ENCODE results near the gene CBFA2T3. TPM values are rescaled to one million over a fixed set of nuclear protein-coding genes. Genes with fewer than 3 reads are reported as not detected.

The CBFA2T3 gene
- total and polyA plus RNA-seq, 2 of the 13 experiments (the other 11 are each of a cell fraction or from before 2014, with no cell fraction given) = 0.05 TPM; not detected in 1

- TF ChIP-seq, protein P1, sequence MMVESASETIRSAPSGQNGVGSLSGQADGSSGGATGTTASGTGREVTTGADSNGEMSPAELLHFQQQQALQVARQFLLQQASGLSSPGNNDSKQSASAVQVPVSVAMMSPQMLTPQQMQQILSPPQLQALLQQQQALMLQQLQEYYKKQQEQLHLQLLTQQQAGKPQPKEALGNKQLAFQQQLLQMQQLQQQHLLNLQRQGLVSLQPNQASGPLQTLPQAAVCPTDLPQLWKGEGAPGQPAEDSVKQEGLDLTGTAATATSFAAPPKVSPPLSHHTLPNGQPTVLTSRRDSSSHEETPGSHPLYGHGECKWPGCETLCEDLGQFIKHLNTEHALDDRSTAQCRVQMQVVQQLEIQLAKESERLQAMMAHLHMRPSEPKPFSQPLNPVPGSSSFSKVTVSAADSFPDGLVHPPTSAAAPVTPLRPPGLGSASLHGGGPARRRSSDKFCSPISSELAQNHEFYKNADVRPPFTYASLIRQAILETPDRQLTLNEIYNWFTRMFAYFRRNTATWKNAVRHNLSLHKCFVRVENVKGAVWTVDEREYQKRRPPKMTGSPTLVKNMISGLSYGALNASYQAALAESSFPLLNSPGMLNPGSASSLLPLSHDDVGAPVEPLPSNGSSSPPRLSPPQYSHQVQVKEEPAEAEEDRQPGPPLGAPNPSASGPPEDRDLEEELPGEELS (CRISPR knock-in tag; IDR thresholded peaks at IDR 0.05) = no peak
- no peak for TF ChIP-seq SP5 (CRISPR knock-in tag; IDR thresholded peaks at IDR 0.05; ENCODE audit: borderline replicate concordance, low read depth)
- no peak for TF ChIP-seq HMGA1 (CRISPR knock-in tag; conservative IDR thresholded peaks at IDR 0.05)
- no peak for TF ChIP-seq SNAPC2 (CRISPR knock-in tag; IDR thresholded peaks at IDR 0.05)
- TF ChIP-seq, protein P2, sequence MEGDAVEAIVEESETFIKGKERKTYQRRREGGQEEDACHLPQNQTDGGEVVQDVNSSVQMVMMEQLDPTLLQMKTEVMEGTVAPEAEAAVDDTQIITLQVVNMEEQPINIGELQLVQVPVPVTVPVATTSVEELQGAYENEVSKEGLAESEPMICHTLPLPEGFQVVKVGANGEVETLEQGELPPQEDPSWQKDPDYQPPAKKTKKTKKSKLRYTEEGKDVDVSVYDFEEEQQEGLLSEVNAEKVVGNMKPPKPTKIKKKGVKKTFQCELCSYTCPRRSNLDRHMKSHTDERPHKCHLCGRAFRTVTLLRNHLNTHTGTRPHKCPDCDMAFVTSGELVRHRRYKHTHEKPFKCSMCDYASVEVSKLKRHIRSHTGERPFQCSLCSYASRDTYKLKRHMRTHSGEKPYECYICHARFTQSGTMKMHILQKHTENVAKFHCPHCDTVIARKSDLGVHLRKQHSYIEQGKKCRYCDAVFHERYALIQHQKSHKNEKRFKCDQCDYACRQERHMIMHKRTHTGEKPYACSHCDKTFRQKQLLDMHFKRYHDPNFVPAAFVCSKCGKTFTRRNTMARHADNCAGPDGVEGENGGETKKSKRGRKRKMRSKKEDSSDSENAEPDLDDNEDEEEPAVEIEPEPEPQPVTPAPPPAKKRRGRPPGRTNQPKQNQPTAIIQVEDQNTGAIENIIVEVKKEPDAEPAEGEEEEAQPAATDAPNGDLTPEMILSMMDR (CRISPR knock-in tag; IDR thresholded peaks at IDR 0.05) = peak; percentile 68
- TF ChIP-seq FLYWCH1 (CRISPR knock-in tag; IDR thresholded peaks at IDR 0.05) = no peak
- TF ChIP-seq ZKSCAN1 (IDR thresholded peaks at IDR 0.05; ENCODE audit: low read length) = no peak
- no peak for TF ChIP-seq ZNF691 (CRISPR knock-in tag; IDR thresholded peaks at IDR 0.05; ENCODE audit: borderline replicate concordance, low read depth)
- TF ChIP-seq TSC22D2 (CRISPR knock-in tag; IDR thresholded peaks at IDR 0.05; ENCODE audit: borderline replicate concordance) = no peak
- no peak for TF ChIP-seq SNAPC5 (CRISPR knock-in tag; IDR thresholded peaks at IDR 0.05; ENCODE audit: borderline replicate concordance)
- TF ChIP-seq, protein P3, sequence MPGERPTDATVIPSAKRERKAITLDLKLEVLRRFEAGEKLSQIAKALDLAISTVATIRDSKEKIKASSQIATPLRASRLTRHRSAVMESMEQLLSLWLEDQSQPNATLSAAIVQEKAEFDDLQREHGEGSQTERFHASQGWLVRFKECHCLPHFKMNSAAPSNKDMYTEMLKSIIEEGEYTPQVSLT (CRISPR knock-in tag; IDR thresholded peaks at IDR 0.05; ENCODE audit: borderline replicate concordance, low read depth) = no peak
- no peak for TF ChIP-seq PLSCR1 (CRISPR knock-in tag; IDR thresholded peaks at IDR 0.05; ENCODE audit: borderline replicate concordance)
- TF ChIP-seq, protein P4, sequence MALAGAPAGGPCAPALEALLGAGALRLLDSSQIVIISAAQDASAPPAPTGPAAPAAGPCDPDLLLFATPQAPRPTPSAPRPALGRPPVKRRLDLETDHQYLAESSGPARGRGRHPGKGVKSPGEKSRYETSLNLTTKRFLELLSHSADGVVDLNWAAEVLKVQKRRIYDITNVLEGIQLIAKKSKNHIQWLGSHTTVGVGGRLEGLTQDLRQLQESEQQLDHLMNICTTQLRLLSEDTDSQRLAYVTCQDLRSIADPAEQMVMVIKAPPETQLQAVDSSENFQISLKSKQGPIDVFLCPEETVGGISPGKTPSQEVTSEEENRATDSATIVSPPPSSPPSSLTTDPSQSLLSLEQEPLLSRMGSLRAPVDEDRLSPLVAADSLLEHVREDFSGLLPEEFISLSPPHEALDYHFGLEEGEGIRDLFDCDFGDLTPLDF (CRISPR knock-in tag; IDR thresholded peaks at IDR 0.05) = no peak
- TF ChIP-seq ZNF253 (CRISPR knock-in tag; IDR thresholded peaks at IDR 0.05; ENCODE audit: borderline replicate concordance) = no peak
- TF ChIP-seq GTF3A (CRISPR knock-in tag; conservative IDR thresholded peaks at IDR 0.05) = no peak
- no peak for TF ChIP-seq ELF4 (CRISPR knock-in tag; IDR thresholded peaks at IDR 0.05; ENCODE audit: borderline replicate concordance)
- TF ChIP-seq ZNF740 (CRISPR knock-in tag; IDR thresholded peaks at IDR 0.05) = 0 out of 2 replicates have a peak, but pooled peaks have one; percentile 27
- TF ChIP-seq, protein P5, sequence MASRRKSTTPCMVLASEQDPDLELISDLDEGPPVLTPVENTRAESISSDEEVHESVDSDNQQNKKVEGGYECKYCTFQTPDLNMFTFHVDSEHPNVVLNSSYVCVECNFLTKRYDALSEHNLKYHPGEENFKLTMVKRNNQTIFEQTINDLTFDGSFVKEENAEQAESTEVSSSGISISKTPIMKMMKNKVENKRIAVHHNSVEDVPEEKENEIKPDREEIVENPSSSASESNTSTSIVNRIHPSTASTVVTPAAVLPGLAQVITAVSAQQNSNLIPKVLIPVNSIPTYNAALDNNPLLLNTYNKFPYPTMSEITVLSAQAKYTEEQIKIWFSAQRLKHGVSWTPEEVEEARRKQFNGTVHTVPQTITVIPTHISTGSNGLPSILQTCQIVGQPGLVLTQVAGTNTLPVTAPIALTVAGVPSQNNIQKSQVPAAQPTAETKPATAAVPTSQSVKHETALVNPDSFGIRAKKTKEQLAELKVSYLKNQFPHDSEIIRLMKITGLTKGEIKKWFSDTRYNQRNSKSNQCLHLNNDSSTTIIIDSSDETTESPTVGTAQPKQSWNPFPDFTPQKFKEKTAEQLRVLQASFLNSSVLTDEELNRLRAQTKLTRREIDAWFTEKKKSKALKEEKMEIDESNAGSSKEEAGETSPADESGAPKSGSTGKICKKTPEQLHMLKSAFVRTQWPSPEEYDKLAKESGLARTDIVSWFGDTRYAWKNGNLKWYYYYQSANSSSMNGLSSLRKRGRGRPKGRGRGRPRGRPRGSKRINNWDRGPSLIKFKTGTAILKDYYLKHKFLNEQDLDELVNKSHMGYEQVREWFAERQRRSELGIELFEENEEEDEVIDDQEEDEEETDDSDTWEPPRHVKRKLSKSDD (CRISPR knock-in tag; IDR thresholded peaks at IDR 0.05; ENCODE audit: low read depth) = no peak
These were observed 75.2 kb downstream of the CBFA2T3 start (continued) for GRCh38 chr16:88901718-88902337.

All from HepG2 (cell line).